ENCODE results near the gene PPM1N. TPM values are rescaled to one million over a fixed set of nuclear protein-coding genes. Genes with fewer than 3 reads are reported as not detected.

PPM1N gene
- total RNA-seq, 1 donor from 2014 or later = 0.75 TPM

- no peak for DNase-seq (ENCODE audit: low read depth)
Observed at GRCh38 chr19:45488708-45489107, 9.5 kb upstream of the PPM1N start.

DNA sequence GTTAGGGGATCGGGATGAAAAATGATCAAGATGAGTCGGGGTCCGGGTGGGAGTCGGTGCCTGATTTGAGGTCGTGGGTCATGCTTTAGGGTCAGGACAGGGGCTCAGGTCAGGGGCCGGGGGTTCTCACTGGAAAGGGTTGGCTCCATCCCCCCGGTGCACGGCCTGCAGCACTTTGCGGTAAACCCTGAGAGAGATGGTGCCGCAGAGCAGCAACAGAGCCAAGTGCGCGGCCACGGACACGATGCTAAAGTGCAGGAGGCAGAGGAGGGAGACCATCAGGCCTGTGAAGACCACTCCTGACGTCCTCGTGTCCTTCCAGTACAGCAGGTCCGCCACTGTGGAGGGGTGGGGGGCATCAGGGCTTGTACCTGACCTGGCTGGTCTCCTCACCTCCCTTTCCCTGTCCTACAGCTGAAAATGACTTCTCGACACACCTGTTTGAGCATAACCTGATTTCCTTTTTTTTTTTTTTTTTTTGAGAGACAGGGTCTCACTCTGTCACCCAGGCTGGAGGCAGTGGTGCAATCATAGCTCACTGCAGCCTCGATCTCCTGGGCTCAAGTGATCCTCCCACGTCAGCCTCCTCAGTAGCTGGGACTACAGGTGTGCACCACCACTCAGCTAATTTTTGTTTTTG lies 8.9 kb upstream of the PPM1N start:
- DNase-seq (ENCODE audit: low read depth) = no peak

DNA sequence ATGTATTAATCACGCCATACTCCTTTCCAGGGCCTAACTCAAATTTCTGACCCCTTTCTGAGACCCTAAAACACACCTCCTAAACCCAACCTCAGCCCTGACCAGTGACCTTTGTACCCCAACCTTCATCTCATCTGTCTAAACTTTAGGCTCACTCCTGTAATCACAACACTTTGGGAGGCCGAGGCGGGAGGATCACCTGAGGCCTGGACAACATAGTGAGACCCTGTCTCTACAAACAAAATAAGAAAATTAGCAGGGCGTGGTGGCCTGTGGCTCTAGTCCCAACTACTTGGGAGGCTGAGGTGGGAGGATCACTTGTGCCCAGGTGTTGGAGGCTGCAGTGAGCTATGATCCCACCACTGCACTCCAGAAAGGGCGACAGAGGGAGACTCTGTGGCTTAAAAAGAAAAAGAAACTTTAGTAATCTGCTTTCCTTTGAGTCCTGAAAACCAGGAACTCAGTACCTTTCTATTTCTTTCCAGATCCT lies 6.1 kb upstream of the PPM1N start:
- no peak for DNase-seq (ENCODE audit: low read depth)

- DNase-seq (ENCODE audit: low read depth) = peak; percentile 52
Observed at GRCh38 chr19:45492627-45493470, 5.4 kb upstream of the PPM1N start.

- DNase-seq (ENCODE audit: low read depth) = no peak
Observed at GRCh38 chr19:45494261-45494916, 3.9 kb upstream of the PPM1N start.

DNA sequence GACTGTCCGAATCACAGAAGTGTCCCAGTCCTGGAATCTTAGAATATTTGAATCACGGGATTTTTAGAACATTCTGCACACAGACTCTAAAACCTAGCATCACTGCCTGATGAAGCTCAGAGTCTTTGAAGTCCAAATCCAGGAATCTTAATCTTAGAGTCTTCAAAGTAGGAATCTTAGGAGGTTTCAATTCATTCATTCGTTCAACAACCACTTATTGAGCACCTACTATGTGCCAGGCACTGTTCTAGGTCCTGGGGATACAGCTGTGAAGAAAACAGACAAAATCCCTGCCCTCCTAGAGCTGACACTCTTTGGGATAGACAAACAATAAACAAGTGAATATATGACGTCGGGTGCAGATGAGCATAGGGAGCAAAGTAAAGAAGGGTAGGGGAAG lies 3.1 kb upstream of the PPM1N start:
- DNase-seq (ENCODE audit: low read depth) = no peak

GRCh38 chr19:45496349-45496953 lies 1.8 kb upstream of the PPM1N start:
- DNase-seq (ENCODE audit: low read depth) = no peak

DNA sequence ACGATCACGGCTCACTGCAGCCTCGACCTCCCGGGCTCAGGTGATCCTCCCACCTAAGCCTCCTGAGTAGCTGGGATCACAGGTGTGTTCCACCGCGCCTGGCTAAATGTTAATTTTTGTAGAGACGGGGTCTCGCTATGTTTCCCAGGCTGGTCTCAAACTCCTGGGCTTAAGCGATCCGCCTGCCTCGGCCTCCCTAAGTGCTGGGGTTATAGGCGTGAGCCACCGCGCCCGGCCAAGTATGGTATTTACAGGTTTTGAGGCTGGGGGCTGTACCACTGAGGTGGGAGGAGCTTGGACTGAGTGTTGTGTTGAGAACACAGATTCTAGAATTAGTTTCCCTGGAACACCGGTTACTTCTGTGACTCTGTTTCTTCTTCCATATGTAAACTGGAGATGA lies 452 bp upstream of the PPM1N start:
- no peak for DNase-seq (ENCODE audit: low read depth)

GRCh38 chr19:45499196-45500180 lies 1.2 kb downstream of the PPM1N start:
- DNase-seq (ENCODE audit: low read depth) = peak; percentile 43

GRCh38 chr19:45500918-45501729 lies 2.9 kb downstream of the PPM1N start:
- no peak for DNase-seq (ENCODE audit: low read depth)

DNA sequence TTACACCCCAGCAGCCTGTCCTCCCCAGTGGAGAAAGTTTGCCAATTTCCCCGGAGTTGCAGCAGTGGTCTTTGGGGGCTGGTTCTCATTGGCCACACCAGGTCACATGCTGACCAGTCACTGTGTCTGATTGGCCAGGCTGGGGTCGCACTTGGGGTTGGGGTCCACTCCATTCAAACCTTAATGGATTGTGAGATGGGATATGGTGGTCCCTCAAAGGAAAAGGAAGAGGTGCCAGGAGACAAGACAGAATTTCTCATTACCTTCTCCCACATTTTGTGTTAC lies 3.4 kb downstream of the PPM1N start:
- no peak for DNase-seq (ENCODE audit: low read depth)

DNA sequence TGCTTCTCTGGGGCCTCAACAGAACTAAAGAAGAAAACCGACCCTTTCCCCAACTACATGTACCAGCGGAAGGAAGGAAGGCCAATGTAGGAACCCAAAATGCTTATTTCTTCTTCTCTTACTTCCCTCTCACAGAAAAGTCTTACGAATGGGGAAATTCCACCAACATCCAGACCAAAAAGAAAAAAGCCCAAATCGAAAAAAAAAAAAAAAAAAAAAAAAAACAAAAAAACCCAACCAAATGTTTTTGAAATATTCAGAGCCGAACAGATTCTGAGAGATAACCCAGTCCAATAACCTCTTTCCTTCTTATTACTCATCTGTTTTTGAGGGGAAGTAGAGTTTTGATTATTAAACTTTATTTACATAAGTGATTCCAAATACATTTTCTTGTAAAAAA lies 3.9 kb downstream of the PPM1N start:
- no peak for DNase-seq (ENCODE audit: low read depth)

DNA sequence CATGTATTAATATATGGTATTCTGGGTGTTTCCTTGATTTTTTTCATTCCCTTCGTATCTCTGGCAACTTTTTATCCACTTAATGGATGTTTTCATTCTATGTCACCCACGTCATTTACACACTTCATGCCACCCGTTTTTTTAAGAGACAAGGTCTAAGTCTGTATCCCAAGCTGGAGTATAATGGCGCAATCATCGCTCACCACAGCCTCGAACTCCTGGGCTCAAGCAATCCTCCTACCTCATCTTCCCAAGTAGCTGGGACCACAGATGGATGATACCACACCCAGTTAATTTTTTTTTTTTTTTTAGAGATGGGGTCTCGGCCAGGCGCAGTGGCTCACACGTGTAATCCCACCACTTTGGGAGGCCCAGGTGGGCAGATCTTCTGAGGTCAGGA lies 5.7 kb downstream of the PPM1N start:
- no peak for DNase-seq (ENCODE audit: low read depth)

- DNase-seq (ENCODE audit: low read depth) = no peak
Observed at GRCh38 chr19:45505151-45505995, 7.1 kb downstream of the PPM1N start.

GRCh38 chr19:45505996-45506245 lies 7.7 kb downstream of the PPM1N start:
- no peak for DNase-seq (ENCODE audit: low read depth)

GRCh38 chr19:45506246-45506988 lies 8.2 kb downstream of the PPM1N start:
- peak; percentile 75 for DNase-seq (ENCODE audit: low read depth)

GRCh38 chr19:45506989-45507871 lies 9.0 kb downstream of the PPM1N start, which contains the start of gene VASP:
Gene VASP (plus strand): TSS chr19:45507479. CDS start chr19:45507772, 293 bp downstream.
- peak; percentile 68 for DNase-seq (ENCODE audit: low read depth)

DNA sequence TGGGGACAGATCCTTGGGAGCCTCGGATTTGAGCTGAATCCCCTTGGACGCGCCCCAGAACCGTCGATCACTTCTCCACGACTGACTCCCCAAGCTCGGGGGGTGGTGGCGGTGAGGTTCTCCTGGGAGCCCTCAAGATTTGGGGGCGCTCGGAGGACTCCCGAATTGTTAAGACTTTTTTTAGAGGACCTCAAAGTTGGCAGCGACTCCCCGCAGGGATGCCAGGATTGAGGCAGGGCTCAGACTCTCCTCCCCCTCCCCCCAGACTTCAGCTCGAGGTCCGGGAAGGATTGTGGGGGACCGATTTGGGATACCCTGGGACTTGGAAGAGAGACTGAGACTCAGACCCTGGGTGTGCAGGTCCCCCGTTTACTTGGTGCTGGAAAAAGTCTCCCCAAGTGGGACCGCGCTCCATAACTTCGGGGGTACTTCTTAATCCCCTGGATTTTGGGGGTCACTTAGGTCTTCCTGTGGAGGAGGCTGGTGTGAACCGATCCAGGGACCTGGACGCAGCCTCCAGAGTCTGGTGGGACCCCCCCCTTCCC lies 9.7 kb downstream of the PPM1N start:
- no peak for DNase-seq (ENCODE audit: low read depth)

All from renal cortical epithelial cell (primary cell).